Progenitor cell of endocrine pancreas (in vitro differentiated cells): ENCODE results near the gene IFT122. TPM values are rescaled to one million over a fixed set of nuclear protein-coding genes. Genes with fewer than 3 reads are reported as not detected.
"Not testable (repeated sequence)": the region's sequence is repeated elsewhere in the genome, so short reads cannot be mapped to it uniquely, and the experiment has no call there.

ENCODE experiments used
- DNase-seq: peaks from one replicate; pipeline ENCODE4 v3.0.0; 2021; ENCODE audit warnings: low spot score; ENCODE audit not compliant: unreplicated experiment
- H3K27ac Mint-ChIP-seq: 2 replicates; pipeline ENCODE4 v1.8.0; 2021; ENCODE audit warnings: mild to moderate bottlenecking, moderate library complexity, mixed read lengths
- H3K27me3 Mint-ChIP-seq: 2 replicates; pipeline ENCODE4 v1.8.0; 2021; ENCODE audit warnings: mixed read lengths
- H3K36me3 Mint-ChIP-seq: 2 replicates; pipeline ENCODE4 v1.8.0; 2022; ENCODE audit warnings: mixed read lengths; ENCODE audit not compliant: insufficient read depth
- H3K4me1 Mint-ChIP-seq: 2 replicates; pipeline ENCODE4 v1.8.0; 2021; ENCODE audit warnings: low read depth, mixed read lengths
- H3K4me3 Mint-ChIP-seq: 2 replicates; pipeline ENCODE4 v1.8.0; 2021; ENCODE audit warnings: low read depth, mild to moderate bottlenecking, moderate library complexity, mixed read lengths
- H3K9me3 Mint-ChIP-seq: 2 replicates; pipeline ENCODE4 v1.8.0; 2021; ENCODE audit warnings: low read depth, mixed read lengths
- total RNA-seq: library from RNA; stranded (reverse); gene quantifications from 2 replicates; pipeline ENCODE4 v1.2.1, GENCODE V29; 2021
- TF ChIP-seq, protein P1 (sequence below): fragments of 200-600 bp; sonication (generic); IDR thresholded peaks from one replicate; pipeline ENCODE4 v1.5.0; 2021; ENCODE audit warnings: antibody characterized with exemption, mild to moderate bottlenecking; ENCODE audit not compliant: unreplicated experiment

Gene IFT122
- total RNA-seq, 1 donor from 2014 or later = 75.6 TPM

DNA sequence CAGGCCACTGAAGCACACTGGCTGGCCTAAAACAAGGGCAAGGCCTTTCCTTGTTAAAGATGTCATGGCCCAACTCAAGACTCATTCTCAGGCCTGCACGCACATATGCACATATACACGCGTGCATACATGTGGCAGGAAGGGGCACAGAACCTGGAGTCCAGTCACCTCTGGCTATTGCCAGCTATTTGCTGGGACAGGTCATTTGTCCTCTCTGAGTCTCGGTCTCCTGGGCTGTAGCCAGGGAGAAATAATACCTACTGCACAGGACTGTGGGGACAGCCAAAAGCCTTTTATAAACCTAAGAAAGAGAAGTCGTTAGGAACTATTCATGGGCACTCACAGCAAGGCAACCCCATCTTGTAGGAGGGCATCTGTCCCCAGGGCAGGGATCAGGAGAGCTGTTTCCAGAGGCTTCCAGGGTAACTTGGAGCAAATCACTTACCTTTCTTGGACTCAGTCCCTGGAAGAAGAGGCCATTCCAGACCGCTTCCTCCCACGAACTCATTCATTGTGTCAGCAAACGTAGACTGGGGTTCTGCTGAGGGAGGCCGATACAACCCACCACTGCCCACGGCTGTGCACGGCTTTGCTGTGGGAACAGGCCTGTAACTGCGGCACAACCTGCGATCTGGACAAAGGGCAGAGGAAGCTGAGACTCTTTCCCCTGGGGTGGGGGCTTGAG, 47.3 kb downstream of the IFT122 start:
- no peaks in the 10 kb centered on the region for H3K27me3 Mint-ChIP-seq
- DNase-seq = no peak
- TF ChIP-seq, protein P1, sequence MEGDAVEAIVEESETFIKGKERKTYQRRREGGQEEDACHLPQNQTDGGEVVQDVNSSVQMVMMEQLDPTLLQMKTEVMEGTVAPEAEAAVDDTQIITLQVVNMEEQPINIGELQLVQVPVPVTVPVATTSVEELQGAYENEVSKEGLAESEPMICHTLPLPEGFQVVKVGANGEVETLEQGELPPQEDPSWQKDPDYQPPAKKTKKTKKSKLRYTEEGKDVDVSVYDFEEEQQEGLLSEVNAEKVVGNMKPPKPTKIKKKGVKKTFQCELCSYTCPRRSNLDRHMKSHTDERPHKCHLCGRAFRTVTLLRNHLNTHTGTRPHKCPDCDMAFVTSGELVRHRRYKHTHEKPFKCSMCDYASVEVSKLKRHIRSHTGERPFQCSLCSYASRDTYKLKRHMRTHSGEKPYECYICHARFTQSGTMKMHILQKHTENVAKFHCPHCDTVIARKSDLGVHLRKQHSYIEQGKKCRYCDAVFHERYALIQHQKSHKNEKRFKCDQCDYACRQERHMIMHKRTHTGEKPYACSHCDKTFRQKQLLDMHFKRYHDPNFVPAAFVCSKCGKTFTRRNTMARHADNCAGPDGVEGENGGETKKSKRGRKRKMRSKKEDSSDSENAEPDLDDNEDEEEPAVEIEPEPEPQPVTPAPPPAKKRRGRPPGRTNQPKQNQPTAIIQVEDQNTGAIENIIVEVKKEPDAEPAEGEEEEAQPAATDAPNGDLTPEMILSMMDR = no peak
- H3K27ac Mint-ChIP-seq = no peak overlapping the region
- H3K4me3 Mint-ChIP-seq = no peak overlapping the region
- peaks cover 8% of the 10 kb centered on the region for H3K4me1 Mint-ChIP-seq
- H3K9me3 Mint-ChIP-seq = no peaks in the 10 kb centered on the region
- H3K36me3 Mint-ChIP-seq = peaks cover 16% of the 10 kb centered on the region

DNA sequence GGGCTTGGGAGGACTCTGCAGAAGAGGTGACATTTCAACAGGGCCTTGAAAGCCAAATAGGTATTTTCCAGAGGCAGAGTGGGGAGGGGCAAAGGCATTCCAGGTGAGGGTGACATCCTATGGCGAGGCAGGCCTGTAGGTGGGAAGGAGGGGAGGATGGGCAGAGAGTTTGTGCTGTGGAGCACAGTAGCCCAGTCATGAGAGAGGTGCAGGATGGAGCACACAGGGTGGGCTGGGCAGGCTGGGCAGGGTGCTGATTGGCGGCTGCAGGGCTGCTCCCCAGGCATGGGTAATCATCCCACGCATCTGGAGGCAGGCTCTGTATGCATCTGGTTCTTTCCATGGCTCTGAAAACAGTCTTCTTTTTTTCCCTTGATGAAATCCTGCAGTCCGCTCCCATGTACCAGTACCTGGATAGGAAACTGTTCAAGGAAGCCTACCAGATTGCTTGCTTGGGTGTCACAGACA, 47.9 kb downstream of the IFT122 start:
- H3K4me1 Mint-ChIP-seq, H3K27ac Mint-ChIP-seq, H3K9me3 Mint-ChIP-seq, H3K4me3 Mint-ChIP-seq, DNase-seq, H3K27me3 Mint-ChIP-seq: not testable (repeated sequence)
- H3K36me3 Mint-ChIP-seq = peaks cover 17% of the 10 kb centered on the region

DNA sequence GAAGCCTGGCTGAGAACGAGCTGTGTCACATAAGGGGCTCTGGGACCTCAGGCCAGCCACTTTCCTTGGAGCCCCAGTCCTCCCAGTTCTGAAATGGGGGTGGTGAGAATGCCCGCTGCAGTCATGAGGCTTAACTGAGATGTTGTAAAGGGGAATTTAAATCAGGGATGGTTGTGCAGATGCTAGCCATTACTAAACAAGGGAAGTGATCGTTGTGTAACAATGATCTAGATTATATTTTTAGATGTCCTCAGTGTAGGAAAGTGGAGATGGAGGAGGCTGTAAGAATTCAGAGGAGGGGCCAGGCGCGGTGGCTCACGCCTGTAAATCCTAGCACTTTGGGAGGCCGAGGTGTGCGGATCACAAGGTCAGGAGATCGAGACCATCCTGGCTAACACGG, 49.2 kb downstream of the IFT122 start:
- peaks cover 18% of the 10 kb centered on the region for H3K36me3 Mint-ChIP-seq
- not testable (repeated sequence) for H3K27ac Mint-ChIP-seq, H3K4me1 Mint-ChIP-seq, H3K27me3 Mint-ChIP-seq, H3K9me3 Mint-ChIP-seq, DNase-seq, H3K4me3 Mint-ChIP-seq

DNA sequence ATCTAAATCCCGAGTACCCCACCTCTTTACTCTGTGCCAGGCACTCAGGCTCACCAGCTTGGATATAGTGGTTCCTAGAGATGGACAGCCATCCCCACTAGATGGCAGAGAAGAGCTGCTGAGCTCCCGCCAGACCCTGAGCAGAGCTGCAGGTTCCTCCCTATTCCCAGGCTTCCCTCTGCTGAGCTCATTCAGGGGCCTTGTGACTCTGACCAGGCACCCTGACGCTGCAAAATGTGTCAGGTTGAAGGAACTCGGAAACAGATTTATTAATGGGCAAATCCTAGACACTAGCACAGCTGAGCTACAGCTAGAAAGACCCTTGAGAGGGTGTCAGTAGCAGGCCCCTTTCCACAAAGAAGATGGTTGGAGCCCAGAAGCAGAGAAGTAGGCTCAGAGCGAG, 50.2 kb downstream of the IFT122 start:
- Mint-ChIP-seq H3K9me3 (no peaks in the 10 kb centered on the region), H3K4me1 (peaks cover 9% of the 10 kb centered on the region), H3K27ac (peak overlapping the region; percentile 65), H3K4me3 (no peak overlapping the region), H3K36me3 (peaks cover 16% of the 10 kb centered on the region), H3K27me3 (no peaks in the 10 kb centered on the region)
- DNase-seq = peak; percentile 55
- TF ChIP-seq, protein P1 = peak; percentile 88

DNA sequence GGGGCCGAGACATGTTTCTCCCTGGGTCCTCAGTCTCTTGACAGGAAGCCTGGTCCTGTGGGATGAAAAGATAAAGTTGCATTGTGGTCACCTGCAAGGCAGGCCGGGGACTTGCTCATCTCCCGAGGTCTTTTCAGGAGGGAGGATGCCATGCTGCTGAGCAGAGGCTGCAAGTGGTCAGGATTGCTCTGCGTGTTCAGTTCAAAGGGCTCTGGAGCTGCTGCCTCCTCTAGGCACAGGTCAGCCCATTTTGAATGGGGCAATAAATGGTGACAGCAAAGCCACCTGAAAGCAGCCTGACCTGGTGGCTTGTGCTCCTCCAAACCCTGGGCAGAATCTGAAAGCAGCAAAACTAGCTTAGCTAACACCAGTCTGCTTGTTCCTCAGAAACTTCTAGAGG, 51.1 kb downstream of the IFT122 start:
- H3K27me3 Mint-ChIP-seq, H3K9me3 Mint-ChIP-seq: not testable (repeated sequence)
- peak overlapping the region; percentile 18 for H3K27ac Mint-ChIP-seq

DNA sequence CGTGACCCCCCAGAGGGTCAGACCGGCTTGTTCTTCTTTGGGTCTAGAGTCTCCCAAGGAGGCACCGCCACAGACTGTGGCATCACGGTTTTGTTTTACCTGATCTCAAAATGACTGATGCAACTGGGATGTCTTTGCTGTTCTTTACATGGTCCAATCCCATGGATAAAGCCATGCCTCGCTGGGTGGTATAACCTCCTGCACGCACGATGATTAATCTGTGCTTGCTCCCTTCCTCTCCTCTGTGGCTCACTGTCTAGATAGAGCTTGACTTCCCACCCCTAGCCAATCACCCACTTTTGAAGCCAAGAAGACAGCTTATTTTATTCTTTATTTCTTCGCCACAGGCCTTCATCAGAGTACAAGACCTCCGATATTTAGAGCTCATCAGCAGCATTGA, 51.8 kb downstream of the IFT122 start:
- Mint-ChIP-seq H3K36me3 (peaks cover 18% of the 10 kb centered on the region), H3K9me3 (no peaks in the 10 kb centered on the region), H3K4me1 (peaks cover 5% of the 10 kb centered on the region), H3K27me3 (no peaks in the 10 kb centered on the region), H3K27ac (no peak overlapping the region), H3K4me3 (no peak overlapping the region)
- TF ChIP-seq, protein P1 = no peak
- DNase-seq = no peak

More for the DNA sequence above, 51.1 kb downstream of the IFT122 start:
- not testable (repeated sequence) for H3K4me3 Mint-ChIP-seq, H3K4me1 Mint-ChIP-seq, DNase-seq
- H3K36me3 Mint-ChIP-seq = peaks cover 15% of the 10 kb centered on the region

DNA sequence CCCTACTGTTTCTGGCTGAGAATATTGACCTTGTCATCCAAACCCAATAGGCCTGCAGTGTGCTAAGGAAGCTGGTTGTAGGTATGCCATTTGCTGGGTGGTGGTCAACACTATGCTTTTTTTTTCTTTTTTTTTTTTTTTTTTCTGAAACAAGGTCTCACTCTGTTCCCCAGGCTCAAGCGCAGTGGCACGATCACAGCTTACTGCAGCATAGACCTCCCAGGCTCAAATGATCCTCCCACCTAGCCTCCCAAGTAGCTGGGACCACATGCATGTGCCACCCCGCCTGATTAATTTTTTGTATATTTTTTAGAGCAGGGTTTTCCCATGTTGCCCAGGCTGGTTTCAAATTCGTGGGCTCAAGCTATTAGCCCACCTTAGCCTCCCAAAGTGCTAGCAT, 52.7 kb downstream of the IFT122 start:
- DNase-seq = no peak
- no peaks in the 10 kb centered on the region for H3K27me3 Mint-ChIP-seq
- no peak overlapping the region for H3K27ac Mint-ChIP-seq
- H3K36me3 Mint-ChIP-seq = peaks cover 18% of the 10 kb centered on the region
- no peaks in the 10 kb centered on the region for H3K9me3 Mint-ChIP-seq
- TF ChIP-seq, protein P1 = no peak
- H3K4me3 Mint-ChIP-seq = no peak overlapping the region
- H3K4me1 Mint-ChIP-seq = peaks cover 12% of the 10 kb centered on the region
